Measurements from ENCODE around the gene NCL. TPM values are rescaled to one million over a fixed set of nuclear protein-coding genes. Genes with fewer than 3 reads are reported as not detected.

NCL gene
- total RNA-seq, 2 donors from 2014 or later, result 802 to 1,405 TPM

DNA sequence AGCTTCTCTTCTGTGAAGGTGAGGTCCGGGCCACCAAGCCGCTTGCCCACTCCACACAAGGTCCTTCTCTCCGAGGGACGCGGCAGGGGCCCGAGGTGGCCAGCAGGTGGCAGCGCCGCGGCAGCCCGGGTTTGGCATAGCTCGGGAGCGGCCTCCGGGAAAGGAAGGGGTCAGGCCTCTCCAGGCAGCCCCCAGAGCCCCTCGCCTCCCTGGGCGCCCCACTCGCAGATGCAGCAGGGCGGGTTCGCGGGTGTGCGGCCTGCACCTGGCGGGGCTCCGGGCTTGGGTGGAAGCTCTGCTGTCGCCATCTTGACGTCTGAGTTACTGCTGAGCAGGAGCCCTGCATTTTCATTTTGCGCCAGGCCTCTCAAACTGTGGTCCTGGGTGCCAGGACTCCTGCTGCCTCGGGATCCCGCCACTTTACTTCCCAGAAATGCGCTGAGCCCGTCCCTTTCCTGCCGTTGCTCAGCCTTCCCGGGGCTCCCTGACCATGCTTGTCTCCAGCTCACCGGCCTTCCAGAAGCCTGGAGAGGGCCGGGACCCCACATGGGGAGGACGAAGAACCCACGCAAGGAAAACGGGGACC is 18.6 kb upstream of the NCL start:
- no peaks in the 10 kb centered on the region for H3K36me3 Mint-ChIP-seq
- DNase-seq (ENCODE audit: low spot score) (peak; percentile 87), ATAC-seq (peak; percentile 89 to 90)
- H3K27ac Mint-ChIP-seq, result peak overlapping the region; percentile 78 to 86
- no peaks in the 10 kb centered on the region for H3K9me3 Mint-ChIP-seq
- no peaks in the 10 kb centered on the region for H3K27me3 Mint-ChIP-seq
- H3K4me1 Mint-ChIP-seq (ENCODE audit: low read depth in 2 of 2), result peaks cover 0 to 6% of the 10 kb centered on the region in 2 donors
- peak overlapping the region; percentile 54 for H3K4me3 Mint-ChIP-seq

DNA sequence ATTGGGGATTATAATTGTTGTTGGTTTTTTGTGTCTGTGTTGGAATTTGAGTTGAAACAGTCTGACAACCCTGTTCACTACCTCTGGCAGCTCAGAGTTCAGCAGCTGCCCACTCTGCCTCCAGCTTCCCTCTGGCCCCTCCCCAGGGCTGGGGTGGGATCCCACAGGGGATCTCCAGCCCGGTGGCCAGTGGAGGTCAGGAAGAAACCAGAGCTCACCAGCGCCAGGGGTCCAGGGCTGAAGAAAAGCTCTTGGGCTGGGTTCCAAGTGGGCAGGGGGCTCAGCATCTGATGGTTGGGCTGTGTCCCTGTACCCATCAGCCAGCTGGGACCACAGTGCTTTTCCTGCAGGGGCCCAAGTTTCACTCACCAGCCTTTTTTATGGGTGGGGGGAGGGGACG is 16.5 kb upstream of the NCL start:
- Mint-ChIP-seq H3K27me3 (no peaks in the 10 kb centered on the region), H3K36me3 (no peaks in the 10 kb centered on the region), H3K27ac (no peak overlapping the region), H3K4me3 (no peak overlapping the region), H3K4me1 (ENCODE audit: low read depth in 2 of 2) (peaks cover 0 to 6% of the 10 kb centered on the region in 2 donors), H3K9me3 (no peaks in the 10 kb centered on the region)
- ATAC-seq (no peak), DNase-seq (ENCODE audit: low spot score) (no peak)

DNA sequence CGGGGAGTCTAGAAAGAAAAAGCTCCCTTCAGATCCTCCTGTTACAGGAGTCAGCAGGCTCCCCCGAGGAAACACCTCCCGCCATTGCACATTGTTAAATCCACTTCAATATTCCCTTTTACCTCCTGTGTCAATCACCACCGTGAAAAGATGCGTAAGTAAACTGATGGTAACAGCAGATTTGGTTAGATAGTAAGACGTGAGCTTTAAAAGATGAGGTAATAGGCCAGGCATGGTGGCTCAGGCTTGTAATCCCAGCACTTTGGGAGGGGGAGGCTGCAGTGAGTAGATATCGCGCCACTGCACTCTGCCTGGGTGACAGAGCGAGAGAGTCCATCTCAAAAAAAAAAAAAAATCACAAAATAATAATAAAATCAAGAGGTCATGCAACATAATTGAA is 15.2 kb upstream of the NCL start:
- H3K9me3 Mint-ChIP-seq, result no peaks in the 10 kb centered on the region
- H3K27me3 Mint-ChIP-seq, result no peaks in the 10 kb centered on the region
- H3K27ac Mint-ChIP-seq, result no peak overlapping the region
- DNase-seq (ENCODE audit: low spot score) (no peak), ATAC-seq (no peak)
- peaks cover 0 to 6% of the 10 kb centered on the region in 2 donors for H3K4me1 Mint-ChIP-seq (ENCODE audit: low read depth in 2 of 2)
- H3K4me3 Mint-ChIP-seq, result no peak overlapping the region
- no peaks in the 10 kb centered on the region for H3K36me3 Mint-ChIP-seq

DNA sequence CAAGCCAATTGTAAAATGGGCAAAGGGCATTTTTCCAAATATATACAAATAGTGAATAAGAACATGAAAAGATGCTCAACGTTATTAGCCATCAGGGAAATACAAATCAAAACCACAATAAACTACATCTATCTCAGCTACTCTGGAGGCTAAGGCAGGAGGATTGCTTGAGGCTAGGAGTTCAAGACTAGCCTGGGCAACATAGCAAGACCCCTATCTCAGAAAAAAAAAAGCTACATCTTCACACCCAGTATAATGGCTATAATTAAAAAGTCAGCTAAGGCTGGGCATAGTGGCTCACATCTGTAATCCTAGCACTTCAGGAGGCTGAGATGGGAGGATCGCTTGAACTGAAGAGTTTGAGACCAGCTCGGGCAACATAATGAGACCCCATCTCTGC is 12.6 kb upstream of the NCL start:
- H3K9me3 Mint-ChIP-seq, result no peaks in the 10 kb centered on the region
- H3K36me3 Mint-ChIP-seq, result no peaks in the 10 kb centered on the region
- DNase-seq (ENCODE audit: low spot score), result no peak
- H3K4me1 Mint-ChIP-seq (ENCODE audit: low read depth in 2 of 2), result peaks cover 0 to 2% of the 10 kb centered on the region in 2 donors
- no peak overlapping the region for H3K4me3 Mint-ChIP-seq
- H3K27ac Mint-ChIP-seq, result no peak overlapping the region
- no peak for ATAC-seq
- peaks cover 0 to 3% of the 10 kb centered on the region in 2 donors for H3K27me3 Mint-ChIP-seq

DNA sequence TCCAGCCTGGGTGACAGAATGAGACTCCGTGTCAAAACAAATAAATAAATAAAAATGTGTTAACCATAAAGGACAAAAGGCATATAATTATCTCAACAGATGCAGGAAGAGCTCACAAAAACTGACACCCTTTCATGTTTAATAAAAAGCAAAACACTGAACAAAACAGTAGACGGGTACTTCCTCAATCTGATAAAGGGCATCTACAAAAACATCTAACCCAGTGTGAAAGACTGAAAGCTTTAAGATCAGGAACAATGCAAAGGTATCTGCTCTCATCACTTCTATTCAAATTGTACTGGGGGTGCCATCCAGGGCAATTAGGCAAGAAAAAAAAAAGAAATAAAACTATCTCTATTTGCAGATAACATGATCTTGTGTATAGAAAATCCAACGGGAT is 11.7 kb upstream of the NCL start:
- H3K27ac Mint-ChIP-seq, result peak overlapping the region in 1 of 2 donors; percentile 21
- no peak overlapping the region for H3K4me3 Mint-ChIP-seq
- H3K9me3 Mint-ChIP-seq, result no peaks in the 10 kb centered on the region
- H3K27me3 Mint-ChIP-seq, result peaks cover 0 to 3% of the 10 kb centered on the region in 2 donors
- ATAC-seq, result no peak
- H3K4me1 Mint-ChIP-seq (ENCODE audit: low read depth in 2 of 2), result peaks cover 0 to 2% of the 10 kb centered on the region in 2 donors
- no peak for DNase-seq (ENCODE audit: low spot score)
- no peaks in the 10 kb centered on the region for H3K36me3 Mint-ChIP-seq

DNA sequence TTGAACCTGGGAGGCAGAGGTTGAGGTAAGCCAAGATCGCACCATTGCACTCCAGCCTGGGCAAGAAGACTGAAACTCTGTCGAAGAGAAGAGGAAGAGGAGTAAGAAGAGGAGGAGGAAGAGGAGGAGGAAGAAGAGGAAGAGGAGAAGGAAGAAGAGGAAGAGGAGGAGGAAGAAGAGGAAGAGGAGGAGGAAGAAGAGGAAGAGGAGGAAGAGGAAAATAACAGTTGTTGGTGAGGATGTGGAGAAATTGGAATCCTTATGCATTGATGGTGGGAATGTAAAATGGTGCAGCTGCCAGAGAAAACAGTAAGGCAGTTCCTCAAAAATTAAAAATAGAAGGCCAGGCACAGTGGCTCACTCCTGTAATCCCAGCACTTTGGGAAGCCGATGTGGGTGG is 8.5 kb upstream of the NCL start:
- peaks cover 0 to 3% of the 10 kb centered on the region in 2 donors for H3K27me3 Mint-ChIP-seq
- peak overlapping the region in 1 of 2 donors; percentile 24 for H3K27ac Mint-ChIP-seq
- ATAC-seq (no peak), DNase-seq (ENCODE audit: low spot score) (no peak)
- no peak overlapping the region for H3K4me3 Mint-ChIP-seq
- H3K36me3 Mint-ChIP-seq, result no peaks in the 10 kb centered on the region
- peaks cover 8 to 11% of the 10 kb centered on the region in 2 donors for H3K4me1 Mint-ChIP-seq (ENCODE audit: low read depth in 2 of 2)
- H3K9me3 Mint-ChIP-seq, result no peaks in the 10 kb centered on the region

DNA sequence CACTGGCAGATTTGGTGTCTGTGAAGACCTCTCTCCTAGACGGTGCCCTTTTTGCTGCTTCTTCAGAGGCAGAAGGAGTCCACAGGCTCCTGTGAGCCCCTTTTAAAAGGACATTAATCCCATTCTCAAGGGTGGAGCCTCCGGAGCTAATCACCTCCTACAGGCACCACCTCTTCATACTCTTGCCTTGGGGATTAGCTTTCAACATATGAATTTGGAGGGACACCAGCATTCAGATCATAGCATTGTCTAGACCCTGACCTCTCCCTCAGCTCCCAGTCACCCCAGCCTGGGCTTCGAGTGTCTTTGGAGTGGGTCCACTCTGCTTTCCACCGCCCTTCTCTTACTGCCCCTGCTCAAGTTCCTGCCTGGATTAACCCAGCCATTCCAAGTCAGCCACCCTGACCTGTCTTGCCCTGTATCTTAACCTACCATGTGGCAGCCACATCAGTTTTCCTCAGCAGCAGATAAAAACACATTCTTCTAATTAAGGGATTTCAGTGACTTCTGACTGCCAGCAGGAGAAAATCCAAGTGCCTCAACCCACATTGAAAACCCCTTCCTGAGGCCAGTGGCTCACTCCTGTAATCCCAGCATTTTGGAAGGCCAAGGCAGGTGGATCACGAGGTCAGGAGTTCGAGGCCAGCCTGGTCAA is 6.1 kb upstream of the NCL start:
- no peak for DNase-seq (ENCODE audit: low spot score)
- H3K36me3 Mint-ChIP-seq, result no peaks in the 10 kb centered on the region
- no peak for ATAC-seq
- H3K27me3 Mint-ChIP-seq, result peaks cover 0 to 3% of the 10 kb centered on the region in 2 donors
- no peak overlapping the region for H3K27ac Mint-ChIP-seq
- H3K4me3 Mint-ChIP-seq, result no peak overlapping the region
- peaks cover 8 to 11% of the 10 kb centered on the region in 2 donors for H3K4me1 Mint-ChIP-seq (ENCODE audit: low read depth in 2 of 2)
- no peaks in the 10 kb centered on the region for H3K9me3 Mint-ChIP-seq

DNA sequence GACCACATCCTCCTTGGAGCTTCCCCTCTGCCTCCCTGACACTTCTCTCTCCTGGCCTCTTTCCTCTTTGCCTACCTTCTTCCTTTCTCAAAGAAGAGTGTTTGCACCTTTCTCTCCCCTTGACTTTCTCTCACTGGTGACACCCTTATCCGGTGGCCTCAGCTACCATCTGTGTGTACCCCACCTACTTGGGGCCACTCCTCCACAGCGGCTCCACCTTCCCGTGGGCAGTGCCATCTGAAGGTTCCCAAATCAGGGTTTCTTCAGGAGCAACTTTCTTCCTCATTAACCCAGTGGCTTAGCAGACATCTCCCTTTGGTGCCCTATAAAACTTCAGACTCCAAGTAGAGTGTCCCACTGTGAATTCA is 5.3 kb upstream of the NCL start:
- Mint-ChIP-seq H3K4me1 (ENCODE audit: low read depth in 2 of 2) (peaks cover 8 to 11% of the 10 kb centered on the region in 2 donors), H3K27me3 (peaks cover 0 to 3% of the 10 kb centered on the region in 2 donors), H3K27ac (no peak overlapping the region), H3K36me3 (no peaks in the 10 kb centered on the region), H3K9me3 (no peaks in the 10 kb centered on the region), H3K4me3 (no peak overlapping the region)
- ATAC-seq (no peak), DNase-seq (ENCODE audit: low spot score) (no peak)

DNA sequence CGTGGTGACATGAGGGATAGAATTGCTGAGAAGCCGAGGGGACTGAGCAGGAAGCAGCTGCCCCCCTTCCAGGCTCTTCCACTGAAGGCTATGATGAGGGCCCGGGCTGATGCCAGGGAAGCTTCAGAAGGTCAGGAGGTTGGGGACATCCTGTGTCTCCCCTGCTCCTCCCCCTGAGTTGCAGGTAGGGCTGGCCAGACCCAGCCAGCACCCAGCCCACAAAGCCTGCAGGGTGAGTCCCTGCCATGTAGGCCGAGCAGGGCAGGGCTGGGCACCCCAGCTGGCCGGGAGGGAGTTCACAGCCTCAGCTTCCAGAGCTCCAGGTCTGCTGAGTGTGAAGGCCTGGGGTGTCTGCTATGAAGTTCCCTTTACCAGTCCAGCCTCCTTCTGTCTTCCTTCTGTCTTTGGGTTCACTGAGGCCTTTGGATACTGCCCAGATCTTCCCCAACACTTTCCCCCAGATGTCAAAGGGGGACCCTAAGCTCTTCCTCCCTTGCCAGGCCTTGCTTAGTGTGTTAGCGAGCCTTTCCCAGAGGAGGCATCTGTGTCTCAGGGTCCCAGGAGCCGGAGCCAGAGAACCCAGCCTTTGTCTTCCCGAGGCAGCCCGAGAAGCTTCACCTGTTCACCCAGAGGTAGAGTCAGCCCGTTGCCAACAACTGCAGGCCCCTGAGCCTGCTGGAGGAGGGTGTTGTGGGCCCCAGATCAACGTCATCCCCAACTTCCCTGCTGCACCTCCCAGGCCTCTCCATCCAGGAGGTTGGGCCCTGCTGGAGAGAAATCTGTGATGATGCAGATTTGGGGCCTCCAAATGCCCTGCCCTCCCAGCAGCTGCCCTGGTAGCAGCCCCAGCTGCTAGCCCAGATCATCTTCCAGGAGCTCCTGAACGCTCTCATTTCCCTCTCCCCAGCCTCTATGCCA is 3.6 kb upstream of the NCL start:
- H3K36me3 Mint-ChIP-seq, result peaks cover 9% of the 10 kb centered on the region
- H3K27ac Mint-ChIP-seq, result peak overlapping the region in 1 of 2 donors; percentile 31
- no peak for DNase-seq (ENCODE audit: low spot score)
- H3K4me1 Mint-ChIP-seq (ENCODE audit: low read depth in 2 of 2), result peaks cover 15 to 16% of the 10 kb centered on the region in 2 donors
- peaks cover 0 to 3% of the 10 kb centered on the region in 2 donors for H3K27me3 Mint-ChIP-seq
- no peak for ATAC-seq
- no peaks in the 10 kb centered on the region for H3K9me3 Mint-ChIP-seq
- no peak overlapping the region for H3K4me3 Mint-ChIP-seq

DNA sequence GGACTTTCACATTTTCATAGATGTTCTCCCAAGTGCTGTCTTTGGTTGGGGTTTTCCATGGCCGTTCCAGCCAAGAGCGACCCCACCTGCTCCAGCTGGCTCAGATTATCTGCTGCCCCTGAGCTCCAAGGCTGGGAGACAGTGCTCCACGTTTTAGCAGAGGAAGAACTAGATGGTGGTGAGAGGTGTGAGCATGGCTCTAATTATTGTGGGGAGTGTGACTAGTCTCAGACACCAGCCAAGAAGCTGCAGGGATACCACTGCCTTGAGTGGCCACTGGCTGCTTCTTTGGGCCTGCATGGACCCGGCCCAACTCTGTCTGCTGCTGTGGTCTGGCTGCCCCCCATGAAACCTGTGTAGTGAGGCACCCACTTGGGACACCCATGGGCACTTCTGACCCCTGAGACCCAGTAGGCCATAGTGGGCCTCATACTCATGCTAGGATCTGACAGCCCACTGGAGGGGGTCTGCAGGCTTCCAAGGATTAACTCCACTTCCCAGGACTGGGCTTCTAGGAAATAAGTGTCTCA is 2.8 kb upstream of the NCL start:
- peak overlapping the region; percentile 63 for H3K4me3 Mint-ChIP-seq
- peaks cover 17% of the 10 kb centered on the region for H3K36me3 Mint-ChIP-seq
- ATAC-seq (no peak), DNase-seq (ENCODE audit: low spot score) (no peak)
- peak overlapping the region; percentile 62 to 68 for H3K27ac Mint-ChIP-seq
- no peaks in the 10 kb centered on the region for H3K27me3 Mint-ChIP-seq
- peaks cover 23 to 24% of the 10 kb centered on the region in 2 donors for H3K4me1 Mint-ChIP-seq (ENCODE audit: low read depth in 2 of 2)
- H3K9me3 Mint-ChIP-seq, result no peaks in the 10 kb centered on the region

DNA sequence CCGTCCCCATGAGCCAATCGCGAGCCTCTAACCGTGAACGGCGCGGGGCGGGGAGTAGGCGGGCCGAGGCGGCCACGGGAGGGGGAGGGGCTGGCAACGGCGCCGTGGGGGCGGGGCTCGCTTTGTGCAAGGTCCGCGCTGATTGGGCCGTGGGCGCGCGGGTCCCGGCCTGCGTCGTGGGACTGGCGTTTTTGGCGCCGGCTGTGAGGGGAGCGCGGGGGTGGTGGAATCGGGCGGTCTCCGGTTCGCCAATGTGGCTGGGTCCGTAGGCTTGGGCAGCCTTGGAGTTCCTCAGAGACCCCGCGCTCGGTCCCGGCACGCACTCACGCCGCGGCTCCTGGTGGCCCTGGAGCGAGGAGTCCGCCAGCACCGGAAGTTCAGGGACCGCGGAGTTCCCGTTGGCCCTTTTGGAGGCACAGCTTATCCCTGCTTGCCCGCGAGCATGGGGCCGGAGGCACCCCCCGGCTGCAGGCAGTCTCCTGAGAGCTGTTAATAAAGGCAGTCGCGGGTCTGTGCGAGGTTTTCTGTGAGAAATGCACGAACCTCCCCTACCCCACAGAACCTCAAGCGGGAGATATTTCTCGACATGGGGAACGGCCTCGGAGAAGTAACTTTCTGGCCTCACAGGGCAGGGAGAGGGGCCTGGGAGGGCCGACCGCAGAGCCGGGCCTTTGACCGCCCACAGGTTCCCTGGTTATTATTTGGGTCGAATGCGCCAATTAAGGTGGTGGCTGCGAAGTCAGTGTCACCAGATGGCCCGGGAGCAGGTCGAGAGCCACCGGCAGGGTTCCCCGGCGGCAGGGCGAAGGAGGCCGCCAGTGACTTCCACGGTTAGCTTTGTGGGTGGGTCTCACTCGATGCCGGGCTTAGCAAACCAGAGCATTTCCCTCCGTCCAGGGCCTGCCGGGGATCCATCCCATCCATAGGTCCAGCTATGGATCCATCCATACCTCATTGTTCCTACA is 574 bp upstream of the NCL start:
- Mint-ChIP-seq H3K36me3 (peaks cover 37% of the 10 kb centered on the region), H3K9me3 (no peaks in the 10 kb centered on the region), H3K27ac (peak overlapping the region; percentile 91 to 95), H3K4me1 (ENCODE audit: low read depth in 2 of 2) (peaks cover 40 to 43% of the 10 kb centered on the region in 2 donors), H3K27me3 (no peaks in the 10 kb centered on the region), H3K4me3 (peak overlapping the region; percentile 97)
- DNase-seq (ENCODE audit: low spot score), result peak; percentile 97
- peak in 1 of 2 donors; percentile 96 for ATAC-seq

DNA sequence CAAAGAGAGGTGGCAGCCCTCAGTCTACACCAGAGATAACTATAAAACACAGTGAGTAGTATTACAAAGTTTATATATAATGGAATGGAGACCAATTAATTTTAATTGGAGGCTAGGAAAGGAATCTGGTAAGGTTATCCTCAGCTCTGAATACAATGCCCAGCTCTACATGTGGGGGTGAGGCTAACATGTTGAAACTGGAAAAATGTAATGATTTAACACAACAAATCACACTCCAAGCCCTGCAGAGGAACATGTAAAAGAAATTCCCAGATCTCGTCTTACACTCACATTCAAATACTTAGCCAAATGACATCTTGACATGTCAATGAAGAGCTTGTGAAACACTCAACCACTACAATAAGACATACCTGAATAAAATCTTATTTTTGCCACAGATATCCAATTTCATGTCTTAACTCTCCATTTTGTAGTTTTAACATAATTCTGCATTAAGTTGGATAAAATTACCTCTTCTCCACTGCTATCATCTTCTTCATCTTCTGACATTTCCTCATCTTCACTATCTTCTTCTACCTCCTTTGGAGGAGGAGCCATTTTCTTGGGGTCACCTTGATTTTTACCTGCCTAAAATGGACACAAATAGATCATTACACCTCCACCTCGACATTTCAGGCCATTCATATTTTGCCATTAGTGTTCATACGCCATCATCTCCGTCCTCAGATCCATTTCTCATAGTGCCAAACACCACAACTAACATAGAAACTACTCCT is 1.4 kb downstream of the NCL start:
- peaks cover 40 to 48% of the 10 kb centered on the region in 2 donors for H3K4me1 Mint-ChIP-seq (ENCODE audit: low read depth in 2 of 2)
- no peak for ATAC-seq
- no peak for DNase-seq (ENCODE audit: low spot score)
- no peaks in the 10 kb centered on the region for H3K27me3 Mint-ChIP-seq
- H3K27ac Mint-ChIP-seq, result peak overlapping the region; percentile 91 to 95
- peaks cover 52% of the 10 kb centered on the region for H3K36me3 Mint-ChIP-seq
- no peaks in the 10 kb centered on the region for H3K9me3 Mint-ChIP-seq
- H3K4me3 Mint-ChIP-seq, result peak overlapping the region; percentile 97
